ENCODE data around the gene MAF. TPM values are rescaled to one million over a fixed set of nuclear protein-coding genes. Genes with fewer than 3 reads are reported as not detected.

The MAF gene
- total RNA-seq, 1 donor from 2014 or later, result 18.8 TPM

GRCh38 chr16:79597277-79598062 is 3.1 kb downstream of the MAF start:
- DNase-seq, result no peak
- intact Hi-C loops (cut with micrococcal nuclease), result no loop called here
- no peak for ATAC-seq

- DNase-seq, result no peak
- intact Hi-C loops (cut with micrococcal nuclease), result no loop called here
- no peak for ATAC-seq
Measured at GRCh38 chr16:79595931-79596450, 4.5 kb downstream of the MAF start.

DNA sequence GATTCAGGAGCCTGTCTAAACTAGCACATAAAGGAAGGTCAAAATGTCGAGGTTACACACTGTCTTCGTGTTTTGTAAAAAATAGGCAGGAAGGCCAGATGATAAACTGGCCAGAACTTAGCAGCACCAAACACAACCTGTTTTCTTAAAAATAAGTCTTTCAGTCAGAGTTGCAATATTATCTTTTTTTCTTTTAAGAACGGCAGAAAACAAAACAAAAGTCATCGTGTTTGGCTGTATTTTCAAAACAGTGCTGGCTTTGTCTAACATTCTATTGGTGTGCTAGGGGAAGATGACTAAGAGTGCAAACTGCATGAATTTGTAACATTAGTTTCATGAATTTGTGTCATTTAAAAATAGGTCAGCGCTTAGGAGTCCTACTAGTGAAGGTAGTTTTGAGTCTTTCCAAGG is 5.3 kb downstream of the MAF start:
- DNase-seq (no peak), ATAC-seq (no peak)
- intact Hi-C loops (cut with micrococcal nuclease), result no loop called here

- no peak for ATAC-seq
- no peak for DNase-seq
- intact Hi-C loops (cut with micrococcal nuclease), result no loop called here
Measured at GRCh38 chr16:79593754-79594153, 6.8 kb downstream of the MAF start.

- no peak for DNase-seq
- intact Hi-C loops (cut with micrococcal nuclease), result no loop called here
Measured at GRCh38 chr16:79593074-79593531, 7.4 kb downstream of the MAF start.

GRCh38 chr16:79592186-79592585 is 8.4 kb downstream of the MAF start:
- ATAC-seq (no peak), DNase-seq (no peak)
- intact Hi-C loops (cut with micrococcal nuclease), result no loop called here

More at GRCh38 chr16:79593074-79593531, 7.4 kb downstream of the MAF start:
- peak; percentile 51 for ATAC-seq

DNA sequence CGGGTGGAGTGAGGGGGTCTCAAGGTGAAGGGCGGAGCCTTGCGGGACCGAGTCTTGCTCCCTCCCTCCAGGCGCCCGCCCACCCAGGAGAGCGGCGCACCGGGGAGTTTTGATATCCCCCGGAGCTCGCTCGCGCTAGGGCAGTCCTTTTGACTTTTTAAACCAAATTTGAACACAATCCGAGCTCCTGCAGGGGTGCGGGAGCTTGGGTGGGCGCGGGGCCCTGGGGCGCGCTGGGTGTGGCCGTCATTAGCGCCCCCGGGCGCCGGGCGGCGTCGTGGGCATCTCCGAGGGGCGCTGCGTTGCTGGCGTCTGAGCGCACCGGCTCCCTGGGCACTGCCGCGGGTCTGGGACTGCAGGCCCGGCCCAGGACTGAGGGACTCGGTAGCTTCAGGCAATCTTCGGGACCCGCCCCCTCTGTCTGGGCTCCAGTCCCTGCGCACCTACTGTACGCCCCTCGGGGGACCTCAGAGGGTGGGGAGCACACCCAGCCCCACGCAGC is 10.9 kb downstream of the MAF start:
- DNase-seq (peak; percentile 49), ATAC-seq (peak; percentile 61)
- intact Hi-C loops (cut with micrococcal nuclease), result no loop called here

DNA sequence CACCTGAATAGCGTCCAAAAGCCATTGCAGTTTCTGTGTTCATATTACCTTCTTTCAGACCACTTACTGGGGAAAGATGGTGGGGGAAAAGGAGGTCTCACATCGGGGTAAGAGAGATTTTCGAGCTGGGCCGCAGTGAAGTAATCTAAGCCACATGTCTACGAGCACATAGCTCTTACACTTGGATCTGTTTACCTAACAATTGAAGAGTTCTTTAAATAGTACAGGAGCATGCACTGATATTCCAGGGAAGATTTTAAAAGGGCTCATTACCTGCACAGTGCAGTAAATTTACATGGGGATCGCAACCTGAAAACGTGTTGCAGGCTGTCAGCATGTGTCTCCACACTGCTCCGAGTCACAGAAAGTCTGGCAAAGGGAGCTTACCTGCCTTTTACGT is 12.6 kb downstream of the MAF start:
- ATAC-seq (no peak), DNase-seq (no peak)
- intact Hi-C loops (cut with micrococcal nuclease), result no loop called here

DNA sequence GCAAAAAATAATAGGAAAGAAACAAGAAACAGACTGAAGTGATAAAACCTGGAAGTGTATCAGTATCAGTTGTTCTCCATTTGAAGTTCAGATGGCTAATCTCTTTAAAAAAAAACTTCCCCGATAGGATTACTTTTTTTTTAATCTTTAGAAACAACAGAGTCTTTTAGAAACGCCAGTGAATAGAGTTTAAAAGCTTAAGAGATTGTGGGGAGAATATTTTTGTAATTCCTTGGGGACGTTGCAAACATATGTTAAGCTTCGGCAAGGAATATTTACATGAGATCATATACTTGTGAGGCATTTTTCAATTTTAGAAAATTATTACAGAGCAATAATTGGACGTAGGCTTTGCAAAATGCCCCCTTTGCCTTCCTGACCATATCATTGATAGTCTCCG is 13.2 kb downstream of the MAF start:
- intact Hi-C loops (cut with micrococcal nuclease), result no loop called here
- no peak for ATAC-seq
- no peak for DNase-seq

DNA sequence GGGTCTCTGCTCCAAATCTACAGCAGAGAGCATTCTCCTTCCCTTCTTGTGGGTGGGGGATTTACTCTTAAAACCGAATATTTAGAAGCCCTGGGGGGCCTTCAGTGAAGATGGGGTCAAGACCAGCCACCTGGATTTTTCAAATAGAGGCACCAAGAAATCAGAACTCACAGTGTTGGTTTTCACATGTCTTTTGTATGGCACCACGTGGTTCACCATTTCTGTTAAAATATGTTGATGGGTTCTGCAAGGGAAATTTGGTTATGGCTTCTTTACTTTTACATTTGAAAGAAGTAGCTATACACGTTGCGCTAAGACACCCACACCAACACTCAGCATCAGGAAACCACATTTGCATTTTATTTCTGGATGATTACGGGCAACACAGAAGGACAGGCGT is 17.7 kb downstream of the MAF start:
- ATAC-seq (no peak), DNase-seq (no peak)
- intact Hi-C loops (cut with micrococcal nuclease), result no loop called here

DNA sequence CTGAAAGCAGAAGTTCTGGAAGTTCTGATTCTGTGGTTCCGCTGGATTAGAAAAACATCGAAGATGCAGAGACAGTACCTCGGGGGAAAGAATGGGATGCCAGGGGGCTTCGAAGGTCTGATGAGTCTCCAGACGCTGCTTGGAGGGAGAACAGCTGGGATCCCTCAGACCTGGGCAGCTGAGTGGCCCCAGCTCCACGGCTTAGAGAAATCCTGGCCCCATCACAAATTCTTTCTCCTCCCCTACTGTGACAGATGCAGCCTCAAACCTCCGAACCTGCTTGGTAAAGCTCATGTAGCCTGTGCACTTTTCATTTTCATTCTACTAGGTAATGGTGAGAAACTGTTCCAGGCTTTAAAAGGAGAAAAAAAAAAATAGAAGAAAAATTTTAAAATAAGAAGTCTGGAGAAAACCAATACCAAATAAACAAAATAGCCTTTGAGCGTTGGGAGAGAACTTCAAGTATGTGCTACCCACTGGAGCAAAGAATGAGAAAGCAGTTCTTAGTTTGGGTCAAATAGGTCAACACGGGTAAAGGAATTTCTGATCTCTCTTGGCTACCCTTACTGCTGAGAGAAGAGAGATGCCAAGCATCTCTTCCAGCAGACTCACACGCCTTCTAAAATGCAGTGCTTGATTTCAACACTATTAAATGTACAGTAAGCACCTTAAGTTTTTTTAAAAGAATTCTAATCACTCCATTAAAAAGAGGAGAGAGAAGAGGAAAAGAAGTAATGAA is 19.9 kb downstream of the MAF start:
- ATAC-seq (no peak), DNase-seq (no peak)
- intact Hi-C loops (cut with micrococcal nuclease), result no loop called here

DNA sequence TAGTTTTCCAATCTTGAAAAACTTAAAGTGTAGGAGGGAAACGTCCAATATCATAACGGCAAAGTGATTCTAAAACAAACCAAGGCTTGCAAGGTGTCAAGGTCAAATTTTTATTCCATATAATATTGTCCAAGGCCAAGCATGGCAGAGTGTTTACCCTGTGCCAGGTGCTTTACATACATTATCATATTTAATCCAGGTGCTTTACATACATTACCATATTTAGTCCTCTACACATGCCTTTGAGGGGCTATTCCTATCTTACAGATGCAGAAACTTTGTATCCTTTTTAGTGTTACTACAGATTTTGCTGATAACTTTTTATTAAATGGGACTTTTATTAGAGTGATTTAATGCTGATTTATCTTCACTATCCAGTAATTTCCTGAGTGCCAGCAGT is 23.9 kb downstream of the MAF start:
- ATAC-seq (no peak), DNase-seq (no peak)
- intact Hi-C loops (cut with micrococcal nuclease), result no loop called here

- ATAC-seq (no peak), DNase-seq (no peak)
- intact Hi-C loops (cut with micrococcal nuclease), result no loop called here
Measured at GRCh38 chr16:79573884-79574283, 26.7 kb downstream of the MAF start.

- no peak for DNase-seq
- no peak for ATAC-seq
- intact Hi-C loops (cut with micrococcal nuclease), result no loop called here
Measured at GRCh38 chr16:79573071-79573470, 27.5 kb downstream of the MAF start.

DNA sequence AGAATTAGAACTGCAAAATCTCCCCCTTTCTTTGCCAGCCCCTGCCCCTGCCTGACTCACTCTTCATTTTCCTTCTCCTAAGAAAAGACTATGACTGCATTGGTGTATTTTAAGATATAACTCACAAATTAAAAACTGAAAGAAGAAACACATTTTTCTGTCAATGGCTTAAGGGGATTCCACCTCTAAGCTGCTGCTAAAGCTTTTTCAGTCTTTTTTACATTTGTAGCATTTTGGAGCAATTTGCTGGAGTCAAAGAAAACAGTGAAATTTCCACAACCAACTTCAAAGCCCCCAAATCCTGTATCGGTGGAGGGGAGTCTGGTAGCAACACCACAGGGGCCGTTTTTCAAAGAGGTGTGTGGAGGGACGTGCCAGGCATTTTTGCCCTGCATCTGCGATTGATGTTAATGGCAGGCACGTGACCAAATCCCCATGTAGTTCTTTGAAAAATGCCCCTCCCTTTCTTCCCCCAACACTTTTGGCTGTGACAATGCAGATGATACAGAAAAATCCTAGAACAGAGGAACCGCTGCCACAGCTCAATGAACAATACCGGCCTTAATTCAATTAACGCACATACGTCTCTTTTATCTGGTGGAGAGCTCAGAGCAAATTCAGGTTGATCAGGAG is 28.5 kb downstream of the MAF start:
- ATAC-seq, result no peak
- no peak for DNase-seq
- intact Hi-C loops (cut with micrococcal nuclease), result no loop called here

DNA sequence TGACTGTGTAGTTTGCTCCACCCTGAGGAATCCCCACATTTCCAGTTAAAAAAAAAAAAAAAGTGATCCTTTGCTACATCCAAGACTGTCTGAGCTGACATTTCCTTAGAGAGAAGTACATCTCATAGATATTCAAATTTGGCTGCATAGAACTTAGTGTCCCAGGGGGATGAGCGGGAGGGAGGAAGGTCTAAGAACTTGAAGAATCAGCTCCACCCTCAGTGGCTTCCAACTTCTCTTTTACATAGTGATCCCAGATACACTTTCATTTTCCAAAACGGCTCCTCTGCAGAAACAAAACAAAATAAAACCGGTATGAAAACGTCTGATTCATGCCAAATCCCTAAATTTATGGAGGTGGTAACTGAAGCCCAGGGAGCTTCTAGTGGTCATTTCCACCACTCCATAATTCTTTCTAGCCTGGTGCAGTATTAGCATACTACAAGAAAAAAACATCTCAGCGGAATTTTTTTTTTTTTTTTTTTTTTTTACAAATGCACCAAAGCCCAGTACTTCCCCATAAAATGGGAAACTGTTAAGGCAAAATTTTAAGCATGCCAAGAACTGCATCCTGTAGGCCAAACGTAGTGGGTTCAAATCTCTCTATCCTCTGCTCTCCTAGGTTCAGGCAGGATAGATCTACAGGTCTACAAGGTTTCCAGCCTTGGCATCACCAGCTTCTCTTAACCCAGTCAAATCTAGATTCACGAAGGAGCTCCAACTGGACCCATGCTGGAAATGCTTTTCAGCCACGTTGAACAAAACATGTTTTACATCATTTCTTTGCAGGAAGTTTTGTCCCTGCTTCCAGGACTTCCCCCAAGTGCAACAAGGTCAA is 29.3 kb downstream of the MAF start:
- DNase-seq, result no peak
- ATAC-seq, result peak; percentile 93
- intact Hi-C loops (cut with micrococcal nuclease), result no loop called here

DNA sequence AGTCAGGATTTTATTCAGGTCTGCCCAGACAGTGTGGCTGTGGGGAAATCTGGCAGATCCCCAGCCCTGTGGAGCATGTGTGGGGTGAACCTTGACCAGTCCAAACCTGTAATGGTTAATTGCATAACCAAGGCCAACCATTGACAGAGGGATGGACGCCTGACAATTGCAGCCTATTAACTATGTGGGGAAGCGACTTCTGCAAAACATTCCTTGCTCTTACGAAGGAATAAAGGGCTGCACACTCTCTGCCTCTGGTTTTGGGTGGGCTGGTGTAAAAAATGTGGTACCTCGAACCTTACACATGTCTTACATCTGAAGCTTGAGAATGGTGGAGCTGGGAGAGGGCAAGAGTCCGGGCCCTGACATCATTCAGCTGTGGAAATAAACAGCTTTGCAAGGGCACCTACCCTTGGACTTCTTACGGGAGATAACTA is 35.8 kb downstream of the MAF start:
- DNase-seq (no peak), ATAC-seq (no peak)
- intact Hi-C loops (cut with micrococcal nuclease), result no loop called here

GRCh38 chr16:79563921-79564320 is 36.6 kb downstream of the MAF start:
- no peak for ATAC-seq

More at GRCh38 chr16:79563921-79564320, 36.6 kb downstream of the MAF start:
- intact Hi-C loops (cut with micrococcal nuclease), result no loop called here
- DNase-seq, result no peak
